WTC11 (cell line): Measurements from ENCODE around the gene RNF25. TPM values are rescaled to one million over a fixed set of nuclear protein-coding genes. Genes with fewer than 3 reads are reported as not detected.

ENCODE experiments used
- ATAC-seq: fragments of 200-7000 bp; cut with Tn5 transposase; 2 replicates; pipeline ENCODE4 v1.10.0; 2021; ENCODE audit warnings: mild to moderate bottlenecking, moderate library complexity
- CTCF ChIA-PET: fragments of 300-600 bp; sonication (Branson Sonifier 250); formaldehyde crosslinking; loops from one replicate; lab custom pipeline; 2021; ENCODE audit warnings: antibody characterized with exemption; lab: Charles Lee
- POLR2A ChIA-PET: fragments of 350-600 bp; sonication (Branson Sonifier 250); formaldehyde crosslinking; loops from one replicate; lab custom pipeline; 2021; ENCODE audit warnings: antibody characterized with exemption; lab: Charles Lee
- DNase-seq: peaks from one replicate; pipeline ENCODE4 v3.0.0; 2021; ENCODE audit warnings: low spot score
- H3K27ac Mint-ChIP-seq: 2 replicates; pipeline ENCODE4 v1.8.0; 2021; ENCODE audit warnings: mixed read lengths
- H3K27me3 Mint-ChIP-seq: 2 replicates; pipeline ENCODE4 v1.8.0; 2021; ENCODE audit warnings: low read depth, mild to moderate bottlenecking, moderate library complexity, mixed read lengths
- H3K36me3 Mint-ChIP-seq: 2 replicates; pipeline ENCODE4 v1.8.0; 2021; ENCODE audit warnings: mixed read lengths
- H3K4me1 Mint-ChIP-seq: 2 replicates; pipeline ENCODE4 v1.8.0; 2022; ENCODE audit warnings: mixed read lengths
- H3K4me3 Mint-ChIP-seq: 2 replicates; pipeline ENCODE4 v1.8.0; 2021; ENCODE audit warnings: mild to moderate bottlenecking, moderate library complexity, mixed read lengths
- H3K9me3 Mint-ChIP-seq: 2 replicates; pipeline ENCODE4 v1.8.0; 2021; ENCODE audit warnings: mixed read lengths
- CBFB ChIP-seq: sonication (generic); formaldehyde crosslinking; IDR thresholded peaks from 2 replicates; pipeline ENCODE4 v1.8.1; 2022; ENCODE audit warnings: mild to moderate bottlenecking, low read depth, missing genetic modification reagents
- CREB1 ChIP-seq: sonication (generic); formaldehyde crosslinking; IDR thresholded peaks from 2 replicates; pipeline ENCODE4 v1.8.0; 2023; ENCODE audit warnings: mild to moderate bottlenecking, missing genetic modification reagents
- FOXK1 ChIP-seq: sonication (generic); formaldehyde crosslinking; IDR thresholded peaks from 2 replicates; pipeline ENCODE4 v1.8.0; 2022; ENCODE audit warnings: mild to moderate bottlenecking, moderate library complexity, missing genetic modification reagents
- JAZF1 ChIP-seq: fragments of 250-450 bp; sonication (Bioruptor Pico); IDR thresholded peaks from 2 replicates; pipeline ENCODE4 v1.9.0; 2021; ENCODE audit warnings: moderate library complexity, mild to moderate bottlenecking, inconsistent platforms
- JUN ChIP-seq: sonication (generic); formaldehyde crosslinking; IDR thresholded peaks from 2 replicates; pipeline ENCODE4 v1.8.0; 2023; ENCODE audit warnings: mild to moderate bottlenecking, missing genetic modification reagents
- MXD4 ChIP-seq: fragments of 250-450 bp; sonication (Bioruptor Pico); IDR thresholded peaks from 2 replicates; pipeline ENCODE4 v1.8.0; 2021; ENCODE audit warnings: mild to moderate bottlenecking, moderate library complexity, borderline replicate concordance
- NR2C2 ChIP-seq: sonication (generic); formaldehyde crosslinking; IDR thresholded peaks from 2 replicates; pipeline ENCODE4 v1.8.0; 2022; ENCODE audit warnings: mild to moderate bottlenecking, missing genetic modification reagents
- PRRX2 ChIP-seq: fragments of 250-450 bp; sonication (Bioruptor Pico); IDR thresholded peaks from 2 replicates; pipeline ENCODE4 v1.8.0; 2021; ENCODE audit warnings: mild to moderate bottlenecking
- SMAD4 ChIP-seq: sonication (generic); formaldehyde crosslinking; IDR thresholded peaks from 2 replicates; pipeline ENCODE4 v1.8.0; 2022; ENCODE audit warnings: mild to moderate bottlenecking, missing genetic modification reagents
- SOX15 ChIP-seq: fragments of 250-450 bp; sonication (Bioruptor Pico); IDR thresholded peaks from 2 replicates; pipeline ENCODE4 v1.9.0; 2021; ENCODE audit warnings: mild to moderate bottlenecking
- ZNF219 ChIP-seq: sonication (generic); formaldehyde crosslinking; IDR thresholded peaks from 2 replicates; pipeline ENCODE4 v1.8.0; 2023; ENCODE audit warnings: missing genetic modification reagents, mild to moderate bottlenecking, borderline replicate concordance
- ZNF396 ChIP-seq: fragments of 250-450 bp; sonication (Bioruptor Pico); IDR thresholded peaks from 2 replicates; pipeline ENCODE4 v1.8.0; 2021; ENCODE audit warnings: mild to moderate bottlenecking, moderate library complexity, borderline replicate concordance
- ZNF532 ChIP-seq: fragments of 250-450 bp; sonication (Bioruptor Pico); IDR thresholded peaks from 2 replicates; pipeline ENCODE4 v1.9.0; 2021; ENCODE audit warnings: mild to moderate bottlenecking, borderline replicate concordance
- ZNF671 ChIP-seq: fragments of 250-450 bp; sonication (Bioruptor Pico); IDR thresholded peaks from 2 replicates; pipeline ENCODE4 v1.8.0; 2021; ENCODE audit warnings: mild to moderate bottlenecking
- total RNA-seq: library from RNA; stranded (reverse); gene quantifications from 3 replicates; pipeline ENCODE4 v1.2.3, GENCODE V29; 2021
- TF ChIP-seq, protein P1 (sequence below): sonication (generic); formaldehyde crosslinking; IDR thresholded peaks from 2 replicates; pipeline ENCODE4 v1.8.0; 2023; ENCODE audit warnings: mild to moderate bottlenecking, missing genetic modification reagents
- TF ChIP-seq, protein P2 (sequence below): sonication (generic); formaldehyde crosslinking; IDR thresholded peaks from 2 replicates; pipeline ENCODE4 v1.8.0; 2022; ENCODE audit warnings: mild to moderate bottlenecking, missing genetic modification reagents
- TF ChIP-seq, protein P3 (sequence below): sonication (generic); formaldehyde crosslinking; conservative IDR thresholded peaks from 2 replicates; pipeline ENCODE4 v1.8.1; 2022; ENCODE audit warnings: mild to moderate bottlenecking, missing genetic modification reagents

Gene RNF25
- total RNA-seq, 1 experiment from 2014 or later, result 23.9 TPM

DNA sequence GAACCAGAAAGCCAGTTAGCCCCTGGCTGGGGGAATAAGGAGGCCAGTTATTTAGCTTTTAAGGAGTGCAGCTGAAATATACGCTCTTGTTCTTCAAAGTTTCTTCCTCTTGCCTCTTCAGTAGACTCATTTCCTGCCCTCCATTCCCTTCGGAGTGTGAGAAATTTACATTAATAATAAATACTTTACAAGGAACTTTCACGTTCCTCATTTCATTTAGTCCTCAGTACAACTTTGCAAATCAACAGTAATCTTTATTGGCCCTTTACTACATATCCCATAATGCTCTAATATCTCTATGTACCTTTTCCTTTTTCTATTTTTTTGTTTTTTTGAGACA is 48.5 kb downstream of the RNF25 start (continued):
- TF ChIP-seq, protein P1, sequence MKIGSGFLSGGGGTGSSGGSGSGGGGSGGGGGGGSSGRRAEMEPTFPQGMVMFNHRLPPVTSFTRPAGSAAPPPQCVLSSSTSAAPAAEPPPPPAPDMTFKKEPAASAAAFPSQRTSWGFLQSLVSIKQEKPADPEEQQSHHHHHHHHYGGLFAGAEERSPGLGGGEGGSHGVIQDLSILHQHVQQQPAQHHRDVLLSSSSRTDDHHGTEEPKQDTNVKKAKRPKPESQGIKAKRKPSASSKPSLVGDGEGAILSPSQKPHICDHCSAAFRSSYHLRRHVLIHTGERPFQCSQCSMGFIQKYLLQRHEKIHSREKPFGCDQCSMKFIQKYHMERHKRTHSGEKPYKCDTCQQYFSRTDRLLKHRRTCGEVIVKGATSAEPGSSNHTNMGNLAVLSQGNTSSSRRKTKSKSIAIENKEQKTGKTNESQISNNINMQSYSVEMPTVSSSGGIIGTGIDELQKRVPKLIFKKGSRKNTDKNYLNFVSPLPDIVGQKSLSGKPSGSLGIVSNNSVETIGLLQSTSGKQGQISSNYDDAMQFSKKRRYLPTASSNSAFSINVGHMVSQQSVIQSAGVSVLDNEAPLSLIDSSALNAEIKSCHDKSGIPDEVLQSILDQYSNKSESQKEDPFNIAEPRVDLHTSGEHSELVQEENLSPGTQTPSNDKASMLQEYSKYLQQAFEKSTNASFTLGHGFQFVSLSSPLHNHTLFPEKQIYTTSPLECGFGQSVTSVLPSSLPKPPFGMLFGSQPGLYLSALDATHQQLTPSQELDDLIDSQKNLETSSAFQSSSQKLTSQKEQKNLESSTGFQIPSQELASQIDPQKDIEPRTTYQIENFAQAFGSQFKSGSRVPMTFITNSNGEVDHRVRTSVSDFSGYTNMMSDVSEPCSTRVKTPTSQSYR (CRISPR knock-in tag), result no peak
- TF ChIP-seq SOX15 (CRISPR knock-in tag), result no peak
- TF ChIP-seq, protein P2, sequence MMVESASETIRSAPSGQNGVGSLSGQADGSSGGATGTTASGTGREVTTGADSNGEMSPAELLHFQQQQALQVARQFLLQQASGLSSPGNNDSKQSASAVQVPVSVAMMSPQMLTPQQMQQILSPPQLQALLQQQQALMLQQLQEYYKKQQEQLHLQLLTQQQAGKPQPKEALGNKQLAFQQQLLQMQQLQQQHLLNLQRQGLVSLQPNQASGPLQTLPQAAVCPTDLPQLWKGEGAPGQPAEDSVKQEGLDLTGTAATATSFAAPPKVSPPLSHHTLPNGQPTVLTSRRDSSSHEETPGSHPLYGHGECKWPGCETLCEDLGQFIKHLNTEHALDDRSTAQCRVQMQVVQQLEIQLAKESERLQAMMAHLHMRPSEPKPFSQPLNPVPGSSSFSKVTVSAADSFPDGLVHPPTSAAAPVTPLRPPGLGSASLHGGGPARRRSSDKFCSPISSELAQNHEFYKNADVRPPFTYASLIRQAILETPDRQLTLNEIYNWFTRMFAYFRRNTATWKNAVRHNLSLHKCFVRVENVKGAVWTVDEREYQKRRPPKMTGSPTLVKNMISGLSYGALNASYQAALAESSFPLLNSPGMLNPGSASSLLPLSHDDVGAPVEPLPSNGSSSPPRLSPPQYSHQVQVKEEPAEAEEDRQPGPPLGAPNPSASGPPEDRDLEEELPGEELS, result no peak
- no peak for TF ChIP-seq MXD4 (CRISPR knock-in tag)
- no peak for TF ChIP-seq FOXK1 (CRISPR knock-in tag)

DNA sequence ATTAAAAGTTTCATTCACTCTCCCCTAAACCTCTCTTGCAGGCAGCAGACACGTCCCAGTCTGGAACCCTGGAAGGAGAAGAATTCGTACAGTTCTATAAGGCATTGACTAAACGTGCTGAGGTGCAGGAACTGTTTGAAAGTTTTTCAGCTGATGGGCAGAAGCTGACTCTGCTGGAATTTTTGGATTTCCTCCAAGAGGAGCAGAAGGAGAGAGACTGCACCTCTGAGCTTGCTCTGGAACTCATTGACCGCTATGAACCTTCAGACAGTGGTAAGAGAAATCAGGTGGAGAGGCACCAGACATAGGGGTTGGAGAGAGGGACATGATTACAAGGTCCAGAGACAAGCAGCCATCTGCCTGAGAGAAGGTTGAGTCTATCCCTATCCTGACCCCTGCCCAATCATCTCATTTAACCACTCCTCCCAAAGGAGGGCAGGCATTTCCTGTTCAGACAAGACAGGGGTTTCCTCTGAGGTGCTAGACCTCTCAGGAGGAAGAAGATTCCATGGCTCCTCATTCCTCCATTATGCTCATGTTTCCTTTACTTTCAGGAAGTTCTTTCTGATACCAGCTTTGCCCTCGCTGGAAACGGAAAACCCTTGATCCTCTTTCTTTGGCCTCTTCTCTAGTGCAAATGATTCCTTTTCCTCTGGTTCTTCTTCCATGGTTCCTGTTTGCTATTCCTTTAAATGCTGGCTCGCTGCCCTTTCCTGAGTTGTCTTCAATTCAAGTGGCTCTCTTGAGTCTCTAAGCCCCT is 49.0 kb downstream of the RNF25 start:
- ATAC-seq (peak; percentile 46), DNase-seq (no peak)
- H3K9me3 Mint-ChIP-seq, result no peaks in the 10 kb centered on the region
- no peaks in the 10 kb centered on the region for H3K36me3 Mint-ChIP-seq
- ChIA-PET POLR2A (no interaction called here), CTCF (no interaction called here)
- no peaks in the 10 kb centered on the region for H3K27me3 Mint-ChIP-seq
- no peak overlapping the region for H3K27ac Mint-ChIP-seq
- no peak overlapping the region for H3K4me3 Mint-ChIP-seq
- TF ChIP-seq JAZF1 (CRISPR knock-in tag), result no peak
- no peak for TF ChIP-seq ZNF532
- TF ChIP-seq CREB1 (CRISPR knock-in tag), result no peak
- peaks cover 3% of the 10 kb centered on the region for H3K4me1 Mint-ChIP-seq

DNA sequence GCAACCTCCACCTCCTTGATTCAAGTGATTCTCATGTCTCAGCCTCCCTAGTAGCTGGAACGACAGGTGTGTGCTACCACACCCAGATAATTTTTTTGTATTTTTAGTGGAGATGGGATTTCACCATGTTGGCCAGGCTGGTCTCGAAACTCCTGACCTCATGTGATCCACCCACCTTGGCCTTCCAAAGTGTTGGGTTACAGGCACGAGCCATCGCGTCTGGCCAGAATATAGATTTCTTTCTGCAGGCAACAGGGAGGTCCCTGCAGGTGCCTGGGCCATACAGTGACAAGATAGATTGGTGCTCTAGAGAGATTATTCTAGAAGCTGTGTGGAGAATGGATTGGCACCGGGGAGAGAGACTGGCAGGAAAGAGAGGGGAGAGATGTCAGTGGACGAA is 50.8 kb downstream of the RNF25 start:
- no peak overlapping the region for H3K4me3 Mint-ChIP-seq
- peaks cover 3% of the 10 kb centered on the region for H3K4me1 Mint-ChIP-seq
- no peaks in the 10 kb centered on the region for H3K9me3 Mint-ChIP-seq
- no peak overlapping the region for H3K27ac Mint-ChIP-seq
- DNase-seq, result no peak
- ChIA-PET POLR2A (interaction anchor here (0.6 kb wide), 1 partner anchor 36 kb away, joined by 3 read pairs; no protein-coding TSS in a partner anchor), CTCF (no interaction called here)
- no peak for ATAC-seq
- H3K36me3 Mint-ChIP-seq, result no peaks in the 10 kb centered on the region
- no peaks in the 10 kb centered on the region for H3K27me3 Mint-ChIP-seq
- TF ChIP-seq JUN (CRISPR knock-in tag) (no peak), ZNF396 (CRISPR knock-in tag) (no peak), CBFB (no peak), ZNF219 (CRISPR knock-in tag) (no peak), ZNF671 (CRISPR knock-in tag) (no peak), NR2C2 (no peak), SMAD4 (CRISPR knock-in tag) (no peak), JAZF1 (CRISPR knock-in tag) (no peak), PRRX2 (CRISPR knock-in tag) (no peak)
- TF ChIP-seq, protein P3, sequence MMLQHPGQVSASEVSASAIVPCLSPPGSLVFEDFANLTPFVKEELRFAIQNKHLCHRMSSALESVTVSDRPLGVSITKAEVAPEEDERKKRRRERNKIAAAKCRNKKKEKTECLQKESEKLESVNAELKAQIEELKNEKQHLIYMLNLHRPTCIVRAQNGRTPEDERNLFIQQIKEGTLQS (CRISPR knock-in tag), result no peak
